Neural crest cell (in vitro differentiated cells): Measurements from ENCODE around the gene GPR158. TPM values are rescaled to one million over a fixed set of nuclear protein-coding genes. Genes with fewer than 3 reads are reported as not detected.

Source experiments
- DNase-seq: peaks from one replicate; pipeline ENCODE4 v3.0.0; 2021; ENCODE audit warnings: low read depth, mixed read lengths, low spot score
- H3K27ac Mint-ChIP-seq: one replicate; pipeline ENCODE4 v1.8.0; 2021; ENCODE audit warnings: mild to moderate bottlenecking, mixed read lengths; ENCODE audit not compliant: unreplicated experiment
- H3K27me3 Mint-ChIP-seq: 2 replicates; pipeline ENCODE4 v1.8.0; 2021; ENCODE audit warnings: low read depth, mild to moderate bottlenecking, mixed read lengths
- H3K36me3 Mint-ChIP-seq: 2 replicates; pipeline ENCODE4 v1.8.0; 2021; ENCODE audit warnings: low read depth, mild to moderate bottlenecking, mixed read lengths
- H3K4me1 Mint-ChIP-seq: 2 replicates; pipeline ENCODE4 v1.8.0; 2021; ENCODE audit warnings: mixed read lengths
- H3K4me3 Mint-ChIP-seq: one replicate; pipeline ENCODE4 v1.8.0; 2021; ENCODE audit warnings: mild to moderate bottlenecking, mixed read lengths
- H3K9me3 Mint-ChIP-seq: 2 replicates; pipeline ENCODE4 v1.8.0; 2021; ENCODE audit warnings: mixed read lengths
- total RNA-seq: library from RNA; stranded (reverse); gene quantifications from 2 replicates; pipeline ENCODE4 v1.2.1, GENCODE V29; 2021
- TF ChIP-seq, protein P1 (sequence below): fragments of 200-600 bp; sonication (generic); conservative IDR thresholded peaks from 2 replicates; pipeline ENCODE4 v1.5.0; 2021; ENCODE audit warnings: antibody characterized with exemption, mild to moderate bottlenecking

Gene GPR158
- total RNA-seq, 1 donor from 2014 or later = 0.26 TPM

GRCh38 chr10:25170627-25171026 is 4.2 kb upstream of the GPR158 start:
- no peak for DNase-seq
- Mint-ChIP-seq H3K36me3 (no peaks in the 10 kb centered on the region), H3K27ac (no peak overlapping the region), H3K9me3 (no peaks in the 10 kb centered on the region), H3K27me3 (peaks cover 76% of the 10 kb centered on the region), H3K4me3 (no peak overlapping the region), H3K4me1 (no peaks in the 10 kb centered on the region)
- TF ChIP-seq, protein P1, sequence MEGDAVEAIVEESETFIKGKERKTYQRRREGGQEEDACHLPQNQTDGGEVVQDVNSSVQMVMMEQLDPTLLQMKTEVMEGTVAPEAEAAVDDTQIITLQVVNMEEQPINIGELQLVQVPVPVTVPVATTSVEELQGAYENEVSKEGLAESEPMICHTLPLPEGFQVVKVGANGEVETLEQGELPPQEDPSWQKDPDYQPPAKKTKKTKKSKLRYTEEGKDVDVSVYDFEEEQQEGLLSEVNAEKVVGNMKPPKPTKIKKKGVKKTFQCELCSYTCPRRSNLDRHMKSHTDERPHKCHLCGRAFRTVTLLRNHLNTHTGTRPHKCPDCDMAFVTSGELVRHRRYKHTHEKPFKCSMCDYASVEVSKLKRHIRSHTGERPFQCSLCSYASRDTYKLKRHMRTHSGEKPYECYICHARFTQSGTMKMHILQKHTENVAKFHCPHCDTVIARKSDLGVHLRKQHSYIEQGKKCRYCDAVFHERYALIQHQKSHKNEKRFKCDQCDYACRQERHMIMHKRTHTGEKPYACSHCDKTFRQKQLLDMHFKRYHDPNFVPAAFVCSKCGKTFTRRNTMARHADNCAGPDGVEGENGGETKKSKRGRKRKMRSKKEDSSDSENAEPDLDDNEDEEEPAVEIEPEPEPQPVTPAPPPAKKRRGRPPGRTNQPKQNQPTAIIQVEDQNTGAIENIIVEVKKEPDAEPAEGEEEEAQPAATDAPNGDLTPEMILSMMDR = no peak

DNA sequence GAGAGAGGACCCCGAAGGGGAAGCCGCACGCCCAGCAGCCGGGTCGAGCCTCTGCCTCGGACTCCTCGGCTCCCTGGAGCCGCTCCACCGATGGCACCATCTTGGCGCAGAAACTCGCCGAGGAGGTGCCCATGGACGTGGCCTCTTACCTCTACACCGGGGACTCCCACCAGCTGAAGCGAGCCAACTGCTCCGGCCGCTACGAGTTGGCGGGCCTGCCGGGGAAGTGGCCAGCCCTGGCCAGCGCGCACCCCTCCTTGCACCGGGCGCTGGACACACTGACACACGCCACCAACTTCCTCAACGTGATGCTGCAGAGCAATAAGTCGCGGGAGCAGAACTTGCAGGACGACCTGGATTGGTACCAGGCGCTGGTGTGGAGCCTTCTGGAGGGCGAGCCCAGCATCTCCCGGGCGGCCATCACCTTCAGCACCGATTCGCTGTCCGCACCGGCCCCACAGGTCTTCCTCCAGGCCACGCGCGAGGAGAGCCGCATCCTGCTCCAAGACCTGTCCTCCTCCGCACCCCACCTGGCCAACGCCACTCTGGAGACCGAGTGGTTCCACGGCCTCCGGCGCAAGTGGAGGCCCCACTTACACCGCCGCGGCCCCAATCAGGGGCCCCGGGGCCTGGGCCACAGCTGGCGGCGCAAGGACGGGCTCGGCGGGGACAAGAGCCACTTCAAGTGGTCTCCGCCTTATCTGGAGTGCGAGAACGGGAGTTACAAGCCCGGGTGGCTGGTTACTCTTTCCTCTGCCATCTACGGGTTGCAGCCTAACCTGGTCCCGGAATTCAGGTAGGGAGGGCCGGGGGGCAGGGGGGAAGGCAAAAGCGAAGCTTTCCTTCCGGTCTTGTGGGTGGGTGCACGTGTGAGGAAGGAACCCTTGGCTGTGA is 973 bp downstream of the GPR158 start:
- TF ChIP-seq, protein P1 = no peak
- DNase-seq = peak; percentile 20
- peaks cover 91% of the 10 kb centered on the region for H3K27me3 Mint-ChIP-seq
- no peak overlapping the region for H3K27ac Mint-ChIP-seq
- H3K9me3 Mint-ChIP-seq = no peaks in the 10 kb centered on the region
- H3K4me1 Mint-ChIP-seq = peaks cover 11% of the 10 kb centered on the region
- H3K4me3 Mint-ChIP-seq = peak overlapping the region; percentile 82
- H3K36me3 Mint-ChIP-seq = no peaks in the 10 kb centered on the region

DNA sequence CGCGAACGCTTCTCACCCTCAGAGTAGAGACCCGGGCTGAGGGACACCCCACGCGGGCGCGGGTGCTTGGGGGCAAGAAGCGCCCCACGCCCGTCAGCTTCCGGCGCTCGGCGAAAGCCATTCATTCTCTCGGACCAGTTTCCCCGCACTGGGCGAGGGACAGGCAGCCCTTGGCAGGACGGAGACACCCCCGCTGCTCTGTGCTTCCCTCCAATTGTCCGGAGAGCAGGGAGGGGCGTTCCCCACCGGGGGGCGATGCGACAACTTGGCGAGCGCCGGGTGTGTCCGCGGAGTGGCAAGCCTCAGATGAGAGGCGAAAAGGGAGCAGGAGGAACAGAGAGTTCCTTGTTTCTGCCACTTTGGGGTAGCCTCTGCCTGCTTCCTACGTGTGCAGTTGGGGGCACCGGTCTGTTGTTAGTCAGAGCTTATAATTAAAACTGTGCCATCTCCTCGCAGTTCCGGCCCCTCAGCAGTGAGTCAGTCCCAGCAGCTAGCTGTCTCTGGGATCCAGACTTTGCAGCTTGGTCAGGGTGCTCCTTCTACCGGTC is 1.7 kb downstream of the GPR158 start:
- peak overlapping the region; percentile 78 for H3K4me3 Mint-ChIP-seq
- H3K27me3 Mint-ChIP-seq = peaks cover 90% of the 10 kb centered on the region
- TF ChIP-seq, protein P1 = no peak
- no peak overlapping the region for H3K27ac Mint-ChIP-seq
- H3K4me1 Mint-ChIP-seq = peaks cover 11% of the 10 kb centered on the region
- no peaks in the 10 kb centered on the region for H3K9me3 Mint-ChIP-seq
- peak; percentile 11 for DNase-seq
- no peaks in the 10 kb centered on the region for H3K36me3 Mint-ChIP-seq

DNA sequence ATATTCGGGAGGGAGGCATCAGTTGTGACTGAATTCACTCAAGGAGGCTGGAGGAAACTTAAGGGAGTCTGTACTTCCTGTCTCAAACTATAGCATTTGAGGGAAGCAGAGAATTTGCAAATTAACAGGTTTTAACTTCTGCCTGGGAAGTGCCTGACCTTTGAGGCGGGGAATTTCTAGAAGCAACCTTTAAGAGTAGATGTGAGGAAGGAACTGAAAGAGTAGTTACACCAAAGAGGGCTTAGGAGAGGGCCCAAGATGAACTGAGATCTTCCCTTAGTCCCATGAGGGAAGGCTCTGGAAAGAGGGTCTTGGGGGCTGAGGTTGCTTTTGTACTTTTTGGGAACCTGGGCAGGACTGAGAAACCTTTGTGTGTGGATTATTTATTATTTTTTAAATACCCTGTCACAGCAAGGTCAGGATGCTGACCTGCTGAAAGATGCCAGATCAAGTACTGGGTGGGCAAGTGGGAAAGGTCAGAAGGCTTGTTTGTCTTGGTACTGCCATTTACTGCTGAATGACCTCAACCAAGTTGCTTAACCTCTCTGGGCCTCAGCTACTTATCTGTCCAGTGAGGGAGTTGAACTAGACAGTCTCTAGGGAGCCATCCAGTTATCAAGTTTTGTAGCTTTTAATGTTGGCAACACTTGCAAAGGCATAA is 2.4 kb downstream of the GPR158 start:
- H3K27me3 Mint-ChIP-seq = peaks cover 87% of the 10 kb centered on the region
- TF ChIP-seq, protein P1 = no peak
- no peak for DNase-seq

GRCh38 chr10:25177754-25178135 is 2.9 kb downstream of the GPR158 start:
- DNase-seq = no peak
- H3K27me3 Mint-ChIP-seq = peaks cover 85% of the 10 kb centered on the region
- TF ChIP-seq, protein P1 = no peak
- peaks cover 11% of the 10 kb centered on the region for H3K4me1 Mint-ChIP-seq
- H3K9me3 Mint-ChIP-seq = no peaks in the 10 kb centered on the region
- H3K4me3 Mint-ChIP-seq = peak overlapping the region; percentile 78
- H3K27ac Mint-ChIP-seq = no peak overlapping the region
- no peaks in the 10 kb centered on the region for H3K36me3 Mint-ChIP-seq

More for the DNA sequence above, 2.4 kb downstream of the GPR158 start:
- Mint-ChIP-seq H3K4me3 (peak overlapping the region; percentile 78), H3K27ac (no peak overlapping the region), H3K9me3 (no peaks in the 10 kb centered on the region), H3K36me3 (no peaks in the 10 kb centered on the region), H3K4me1 (peaks cover 11% of the 10 kb centered on the region)
